Measurements from ENCODE around the gene TIMM21. TPM values are rescaled to one million over a fixed set of nuclear protein-coding genes. Genes with fewer than 3 reads are reported as not detected.

Gene TIMM21
- total and polyA plus RNA-seq, 4 donors: 22.0 to 39.2 (median 30.0) TPM

DNA sequence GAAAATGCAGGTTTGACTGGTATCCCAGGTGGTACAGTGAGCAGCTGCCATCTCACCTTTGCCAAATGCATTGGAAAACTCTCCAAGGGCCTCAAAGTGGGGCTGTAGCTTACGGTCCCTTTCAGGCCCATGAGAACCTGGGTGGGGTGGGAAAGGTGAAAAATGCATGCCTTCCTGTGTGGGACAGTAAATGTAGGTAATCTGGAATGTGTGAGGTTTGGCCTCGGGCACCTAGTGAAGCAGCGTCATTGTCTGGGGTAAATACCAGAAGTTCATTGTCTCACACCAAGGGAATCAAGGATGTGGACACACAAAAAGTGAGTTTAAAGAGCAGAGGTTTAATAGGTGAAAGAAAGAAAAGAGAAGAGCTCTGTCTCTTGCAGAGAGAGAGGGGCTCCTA, 36.6 kb downstream of the TIMM21 start:
- Histone ChIP-seq H3K36me3 (ENCODE audit: control insufficient read depth in 4 of 4, insufficient read depth in 3 of 4, low read depth in 1 of 4, low read length in 3 of 4) (no peaks in the 10 kb centered on the region), H3K9ac (ENCODE audit: low read depth in 1 of 2, low read length in 2 of 2) (no peak overlapping the region), H3K4me1 (ENCODE audit: control insufficient read depth in 4 of 4, insufficient read depth in 4 of 4, low read length in 3 of 4) (peaks cover 0 to 4% (median 0%) of the 10 kb centered on the region in 4 donors), H3K9me3 (ENCODE audit: control insufficient read depth in 4 of 4, low read length in 3 of 4) (no peaks in the 10 kb centered on the region), H3K27me3 (ENCODE audit: control insufficient read depth in 4 of 4, insufficient read depth in 4 of 4, low read length in 3 of 4) (no peaks in the 10 kb centered on the region), H3K4me3 (ENCODE audit: low read depth in 1 of 3, low read length in 3 of 3) (no peak overlapping the region), H3K27ac (ENCODE audit: low read depth in 1 of 2, low read length in 2 of 2) (no peak overlapping the region)
- TF ChIP-seq GABPA (IDR thresholded peaks at IDR 0.05 in 1 of 2, conservative IDR thresholded peaks at IDR 0.05 in 1 of 2): no peak
- no peak for TF ChIP-seq RAD21 (IDR thresholded peaks at IDR 0.05)
- TF ChIP-seq HNF4G (IDR thresholded peaks at IDR 0.05): no peak
- no peak for TF ChIP-seq JUND (IDR thresholded peaks at IDR 0.05)
- TF ChIP-seq, protein P1, sequence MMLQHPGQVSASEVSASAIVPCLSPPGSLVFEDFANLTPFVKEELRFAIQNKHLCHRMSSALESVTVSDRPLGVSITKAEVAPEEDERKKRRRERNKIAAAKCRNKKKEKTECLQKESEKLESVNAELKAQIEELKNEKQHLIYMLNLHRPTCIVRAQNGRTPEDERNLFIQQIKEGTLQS (IDR thresholded peaks at IDR 0.05): no peak
- TF ChIP-seq, protein P2, sequence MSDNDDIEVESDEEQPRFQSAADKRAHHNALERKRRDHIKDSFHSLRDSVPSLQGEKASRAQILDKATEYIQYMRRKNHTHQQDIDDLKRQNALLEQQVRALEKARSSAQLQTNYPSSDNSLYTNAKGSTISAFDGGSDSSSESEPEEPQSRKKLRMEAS (IDR thresholded peaks at IDR 0.05): no peak
- no peak for TF ChIP-seq HNF4A (conservative IDR thresholded peaks at IDR 0.05)
- TF ChIP-seq SP1 (IDR thresholded peaks at IDR 0.05): no peak
- no peak for TF ChIP-seq FOXA2 (IDR thresholded peaks at IDR 0.05)
- TF ChIP-seq FOXA1 (IDR thresholded peaks at IDR 0.05): no peak
- no peak for TF ChIP-seq TAF1 (conservative IDR thresholded peaks at IDR 0.05)
- no peak for TF ChIP-seq NR2F2 (IDR thresholded peaks at IDR 0.05)
- TF ChIP-seq, protein P3, sequence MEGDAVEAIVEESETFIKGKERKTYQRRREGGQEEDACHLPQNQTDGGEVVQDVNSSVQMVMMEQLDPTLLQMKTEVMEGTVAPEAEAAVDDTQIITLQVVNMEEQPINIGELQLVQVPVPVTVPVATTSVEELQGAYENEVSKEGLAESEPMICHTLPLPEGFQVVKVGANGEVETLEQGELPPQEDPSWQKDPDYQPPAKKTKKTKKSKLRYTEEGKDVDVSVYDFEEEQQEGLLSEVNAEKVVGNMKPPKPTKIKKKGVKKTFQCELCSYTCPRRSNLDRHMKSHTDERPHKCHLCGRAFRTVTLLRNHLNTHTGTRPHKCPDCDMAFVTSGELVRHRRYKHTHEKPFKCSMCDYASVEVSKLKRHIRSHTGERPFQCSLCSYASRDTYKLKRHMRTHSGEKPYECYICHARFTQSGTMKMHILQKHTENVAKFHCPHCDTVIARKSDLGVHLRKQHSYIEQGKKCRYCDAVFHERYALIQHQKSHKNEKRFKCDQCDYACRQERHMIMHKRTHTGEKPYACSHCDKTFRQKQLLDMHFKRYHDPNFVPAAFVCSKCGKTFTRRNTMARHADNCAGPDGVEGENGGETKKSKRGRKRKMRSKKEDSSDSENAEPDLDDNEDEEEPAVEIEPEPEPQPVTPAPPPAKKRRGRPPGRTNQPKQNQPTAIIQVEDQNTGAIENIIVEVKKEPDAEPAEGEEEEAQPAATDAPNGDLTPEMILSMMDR (IDR thresholded peaks at IDR 0.05; ENCODE audit: low read depth, low read length, missing input control): no peak
- TF ChIP-seq, protein P4, sequence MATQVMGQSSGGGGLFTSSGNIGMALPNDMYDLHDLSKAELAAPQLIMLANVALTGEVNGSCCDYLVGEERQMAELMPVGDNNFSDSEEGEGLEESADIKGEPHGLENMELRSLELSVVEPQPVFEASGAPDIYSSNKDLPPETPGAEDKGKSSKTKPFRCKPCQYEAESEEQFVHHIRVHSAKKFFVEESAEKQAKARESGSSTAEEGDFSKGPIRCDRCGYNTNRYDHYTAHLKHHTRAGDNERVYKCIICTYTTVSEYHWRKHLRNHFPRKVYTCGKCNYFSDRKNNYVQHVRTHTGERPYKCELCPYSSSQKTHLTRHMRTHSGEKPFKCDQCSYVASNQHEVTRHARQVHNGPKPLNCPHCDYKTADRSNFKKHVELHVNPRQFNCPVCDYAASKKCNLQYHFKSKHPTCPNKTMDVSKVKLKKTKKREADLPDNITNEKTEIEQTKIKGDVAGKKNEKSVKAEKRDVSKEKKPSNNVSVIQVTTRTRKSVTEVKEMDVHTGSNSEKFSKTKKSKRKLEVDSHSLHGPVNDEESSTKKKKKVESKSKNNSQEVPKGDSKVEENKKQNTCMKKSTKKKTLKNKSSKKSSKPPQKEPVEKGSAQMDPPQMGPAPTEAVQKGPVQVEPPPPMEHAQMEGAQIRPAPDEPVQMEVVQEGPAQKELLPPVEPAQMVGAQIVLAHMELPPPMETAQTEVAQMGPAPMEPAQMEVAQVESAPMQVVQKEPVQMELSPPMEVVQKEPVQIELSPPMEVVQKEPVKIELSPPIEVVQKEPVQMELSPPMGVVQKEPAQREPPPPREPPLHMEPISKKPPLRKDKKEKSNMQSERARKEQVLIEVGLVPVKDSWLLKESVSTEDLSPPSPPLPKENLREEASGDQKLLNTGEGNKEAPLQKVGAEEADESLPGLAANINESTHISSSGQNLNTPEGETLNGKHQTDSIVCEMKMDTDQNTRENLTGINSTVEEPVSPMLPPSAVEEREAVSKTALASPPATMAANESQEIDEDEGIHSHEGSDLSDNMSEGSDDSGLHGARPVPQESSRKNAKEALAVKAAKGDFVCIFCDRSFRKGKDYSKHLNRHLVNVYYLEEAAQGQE (IDR thresholded peaks at IDR 0.05): no peak
- TF ChIP-seq, protein P5, sequence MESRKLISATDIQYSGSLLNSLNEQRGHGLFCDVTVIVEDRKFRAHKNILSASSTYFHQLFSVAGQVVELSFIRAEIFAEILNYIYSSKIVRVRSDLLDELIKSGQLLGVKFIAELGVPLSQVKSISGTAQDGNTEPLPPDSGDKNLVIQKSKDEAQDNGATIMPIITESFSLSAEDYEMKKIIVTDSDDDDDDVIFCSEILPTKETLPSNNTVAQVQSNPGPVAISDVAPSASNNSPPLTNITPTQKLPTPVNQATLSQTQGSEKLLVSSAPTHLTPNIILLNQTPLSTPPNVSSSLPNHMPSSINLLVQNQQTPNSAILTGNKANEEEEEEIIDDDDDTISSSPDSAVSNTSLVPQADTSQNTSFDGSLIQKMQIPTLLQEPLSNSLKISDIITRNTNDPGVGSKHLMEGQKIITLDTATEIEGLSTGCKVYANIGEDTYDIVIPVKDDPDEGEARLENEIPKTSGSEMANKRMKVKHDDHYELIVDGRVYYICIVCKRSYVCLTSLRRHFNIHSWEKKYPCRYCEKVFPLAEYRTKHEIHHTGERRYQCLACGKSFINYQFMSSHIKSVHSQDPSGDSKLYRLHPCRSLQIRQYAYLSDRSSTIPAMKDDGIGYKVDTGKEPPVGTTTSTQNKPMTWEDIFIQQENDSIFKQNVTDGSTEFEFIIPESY (IDR thresholded peaks at IDR 0.05): no peak
- TF ChIP-seq RXRA (IDR thresholded peaks at IDR 0.05): no peak
- TF ChIP-seq EGR1 (IDR thresholded peaks at IDR 0.05; ENCODE audit: low read depth in 2 of 2): no peak
- no peak for TF ChIP-seq YY1 (IDR thresholded peaks at IDR 0.05)
- WGBS: 79% methylated on average over 3 of the region's 3 CpGs
- DNase-seq (ENCODE audit: low spot score): no peak
